NCI-H1048 (cell line): ENCODE data around the gene SERPINC1.
"Not testable (repeated sequence)": the region's sequence is repeated elsewhere in the genome, so short reads cannot be mapped to it uniquely, and the experiment has no call there.

Source experiments
- DNase-seq: peaks from one replicate; lab custom pipeline; 2025; lab: John Stamatoyannopoulos, UW

SERPINC1 gene

GRCh38 chr1:173889885-173890284 is 27.2 kb downstream of the SERPINC1 start:
- DNase-seq, result no peak

- DNase-seq, result no peak
These were observed 28.4 kb downstream of the SERPINC1 start for GRCh38 chr1:173888749-173889148.

GRCh38 chr1:173887627-173888026 is 29.5 kb downstream of the SERPINC1 start:
- no peak for DNase-seq

- DNase-seq, result no peak
These were observed 30.1 kb downstream of the SERPINC1 start for GRCh38 chr1:173886746-173887611.

- no peak for DNase-seq
These were observed 32.4 kb downstream of the SERPINC1 start for GRCh38 chr1:173884701-173885100.

- not testable (repeated sequence) for DNase-seq
These were observed 36.0 kb downstream of the SERPINC1 start for GRCh38 chr1:173881117-173881516.

GRCh38 chr1:173878251-173878650 is 38.9 kb downstream of the SERPINC1 start:
- DNase-seq, result no peak

- no peak for DNase-seq
These were observed 40.4 kb downstream of the SERPINC1 start for GRCh38 chr1:173876732-173877131.

GRCh38 chr1:173871500-173871899 is 45.6 kb downstream of the SERPINC1 start:
- DNase-seq, result no peak

GRCh38 chr1:173871091-173871490 is 46.0 kb downstream of the SERPINC1 start:
- no peak for DNase-seq

- DNase-seq, result no peak
These were observed 46.7 kb downstream of the SERPINC1 start for GRCh38 chr1:173870252-173871075.

GRCh38 chr1:173869021-173869359 is 48.1 kb downstream of the SERPINC1 start:
- DNase-seq, result no peak

- peak; percentile 96 for DNase-seq
These were observed 48.7 kb downstream of the SERPINC1 start, which contains the start of gene ZBTB37 for GRCh38 chr1:173868266-173869020. ZBTB37 (plus strand) TSS chr1:173868380; CDS start chr1:173870226, 1,846 bp downstream.

- peak; percentile 100 for DNase-seq
These were observed 49.3 kb downstream of the SERPINC1 start, which contains the start of gene GAS5 for GRCh38 chr1:173867753-173868265. GAS5 (minus strand) TSS chr1:173867989.

- DNase-seq, result no peak
These were observed 49.9 kb downstream of the SERPINC1 start for GRCh38 chr1:173867141-173867752.

- no peak for DNase-seq
These were observed 50.6 kb downstream of the SERPINC1 start for GRCh38 chr1:173866413-173867115.

- no peak for DNase-seq
These were observed 51.5 kb downstream of the SERPINC1 start for GRCh38 chr1:173865468-173866164.

- DNase-seq, result no peak
These were observed 52.8 kb downstream of the SERPINC1 start for GRCh38 chr1:173864179-173864867.
